HG02938 (cell line): ENCODE data around the gene EMSY.
"Not testable (repeated sequence)": the region's sequence is repeated elsewhere in the genome, so short reads cannot be mapped to it uniquely, and the experiment has no call there.

ENCODE experiments used
- ATAC-seq: cut with Tn5 transposase; IDR thresholded peaks from one replicate; pipeline ENCODE4 v1.9.1; 2021; ENCODE audit warnings: mild to moderate bottlenecking, moderate library complexity; ENCODE audit not compliant: unreplicated experiment

The EMSY gene

DNA sequence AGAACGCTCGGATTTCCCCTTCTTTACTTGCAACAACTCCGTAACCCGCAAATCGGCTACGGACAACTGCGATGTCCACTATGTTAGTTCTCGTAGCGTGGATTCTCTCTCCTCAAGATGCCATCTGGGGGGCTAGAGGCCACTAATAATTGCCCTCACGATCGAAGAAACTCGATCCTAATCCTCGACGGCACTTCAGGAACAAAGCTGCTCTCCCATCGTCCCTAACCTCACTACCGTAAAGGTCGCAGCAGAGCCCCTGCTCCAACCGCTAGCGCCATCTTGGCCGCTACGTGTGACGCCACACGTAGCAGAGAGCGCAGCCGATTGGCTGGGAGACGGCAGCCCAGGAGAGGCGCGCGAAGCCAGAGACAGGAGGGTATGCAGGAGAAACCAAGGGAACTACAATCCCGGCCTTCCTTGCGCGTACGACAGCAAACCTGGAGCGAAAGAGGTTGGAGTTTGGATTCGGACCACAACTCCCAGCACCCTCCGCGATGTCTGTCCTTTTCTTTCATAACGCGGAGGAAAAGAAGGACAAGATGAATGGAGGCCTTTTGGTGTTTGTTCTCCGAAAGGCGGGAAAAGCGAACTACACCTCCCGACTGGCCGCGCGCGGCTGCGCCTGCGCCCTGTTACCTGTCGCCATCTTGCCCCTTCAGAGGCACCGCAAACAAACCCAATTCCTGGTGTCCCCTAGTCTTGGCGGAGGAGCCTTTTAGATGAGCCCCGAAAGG is at the start of gene EMSY:
EMSY (plus strand) TSS at position 635 of the 737 bp plus-strand sequence. CDS start 1,921 bp downstream, outside the sequence.
- ATAC-seq, result peak; percentile 94

DNA sequence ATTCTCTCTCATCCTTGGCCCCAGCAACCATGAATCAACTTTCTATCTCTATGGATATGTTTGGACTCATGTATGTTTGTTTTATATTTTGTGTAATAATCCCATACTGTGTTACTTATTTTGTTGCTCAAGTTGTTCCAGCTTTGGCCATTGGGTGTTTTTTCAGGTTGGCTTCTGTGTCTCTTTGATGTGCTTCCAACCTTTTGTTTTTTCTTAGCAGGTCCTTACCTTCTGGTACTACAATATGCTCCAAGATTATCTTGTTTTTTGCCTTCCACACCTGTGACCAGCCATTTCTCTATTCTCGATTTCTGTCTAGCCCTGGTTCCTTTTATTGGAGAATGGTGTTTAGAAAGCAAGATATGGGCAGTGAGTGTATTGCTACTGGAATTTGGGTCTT is 49.5 kb upstream of the EMSY start:
- ATAC-seq, result no peak

DNA sequence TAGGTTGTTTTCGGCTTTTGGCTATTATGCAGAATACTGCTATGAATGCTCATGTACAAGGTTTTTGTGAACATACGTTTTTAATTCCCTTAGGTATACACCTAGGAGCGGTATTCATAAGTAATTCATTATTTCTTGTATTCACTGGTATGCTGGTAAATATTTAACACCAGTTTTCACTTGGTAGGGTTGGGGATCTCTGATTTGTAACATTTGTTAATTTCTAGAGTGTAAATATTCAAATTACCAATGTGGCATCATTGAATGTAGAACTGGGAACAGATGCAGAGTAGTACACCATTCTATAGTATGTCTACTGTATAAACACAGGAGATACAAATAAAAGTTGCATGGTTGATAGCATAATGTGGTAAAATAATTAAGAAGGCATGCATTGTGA is 47.4 kb upstream of the EMSY start:
- ATAC-seq, result no peak

- ATAC-seq, result no peak
Measured at GRCh38 chr11:76400967-76401366, 43.9 kb upstream of the EMSY start.

GRCh38 chr11:76401484-76401883 is 43.3 kb upstream of the EMSY start:
- not testable (repeated sequence) for ATAC-seq

GRCh38 chr11:76406359-76406758 is 38.5 kb upstream of the EMSY start:
- ATAC-seq, result no peak

GRCh38 chr11:76408171-76408965 is 36.5 kb upstream of the EMSY start:
- ATAC-seq, result no peak

DNA sequence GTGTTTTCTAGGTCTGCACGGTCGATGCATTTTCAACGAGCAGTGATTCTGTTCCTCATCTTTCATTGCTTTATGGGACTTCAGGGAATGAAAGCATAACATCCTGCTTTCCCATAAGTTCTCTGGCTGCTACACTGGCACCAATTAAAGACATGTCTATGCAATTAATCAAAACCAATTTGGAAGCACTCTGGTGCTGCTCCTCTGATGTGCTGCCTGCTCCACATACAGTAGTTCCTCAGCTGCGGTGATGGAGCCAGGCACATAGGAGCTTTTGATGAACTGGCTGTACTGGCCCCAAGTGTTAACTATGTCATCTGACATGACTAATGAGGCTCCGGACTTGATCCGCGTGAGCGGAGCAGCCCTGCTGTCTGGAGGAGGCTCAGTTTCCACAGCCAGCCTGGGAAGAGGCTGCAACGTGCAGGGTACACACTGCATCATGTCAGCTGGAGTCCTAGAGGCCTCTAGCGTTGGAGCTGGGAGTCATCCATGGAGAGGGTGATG is 33.9 kb upstream of the EMSY start:
- ATAC-seq, result no peak

- no peak for ATAC-seq
Measured at GRCh38 chr11:76415073-76415472, 29.7 kb upstream of the EMSY start.

- ATAC-seq, result no peak
Measured at GRCh38 chr11:76419896-76420295, 24.9 kb upstream of the EMSY start.

DNA sequence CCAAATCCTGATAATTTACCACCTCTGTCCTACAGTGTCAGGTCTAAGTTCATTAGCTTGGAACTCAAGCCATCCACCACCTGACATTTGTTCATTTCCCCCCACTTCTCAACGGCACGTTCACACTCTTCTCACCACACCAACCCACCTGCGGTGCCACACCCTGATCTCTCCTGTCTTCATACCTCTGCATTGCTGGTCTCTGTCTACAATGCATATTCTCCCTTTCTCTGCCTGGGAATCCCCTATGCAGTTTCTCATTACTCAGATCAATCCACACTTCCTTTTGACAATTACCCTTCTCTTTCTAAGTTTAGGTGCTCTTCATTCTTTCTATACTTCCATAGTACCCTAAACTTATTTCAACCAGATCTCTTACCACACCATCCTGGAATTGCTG is 20.4 kb upstream of the EMSY start:
- peak; percentile 54 for ATAC-seq

GRCh38 chr11:76424891-76425290 is 19.9 kb upstream of the EMSY start:
- ATAC-seq, result no peak

DNA sequence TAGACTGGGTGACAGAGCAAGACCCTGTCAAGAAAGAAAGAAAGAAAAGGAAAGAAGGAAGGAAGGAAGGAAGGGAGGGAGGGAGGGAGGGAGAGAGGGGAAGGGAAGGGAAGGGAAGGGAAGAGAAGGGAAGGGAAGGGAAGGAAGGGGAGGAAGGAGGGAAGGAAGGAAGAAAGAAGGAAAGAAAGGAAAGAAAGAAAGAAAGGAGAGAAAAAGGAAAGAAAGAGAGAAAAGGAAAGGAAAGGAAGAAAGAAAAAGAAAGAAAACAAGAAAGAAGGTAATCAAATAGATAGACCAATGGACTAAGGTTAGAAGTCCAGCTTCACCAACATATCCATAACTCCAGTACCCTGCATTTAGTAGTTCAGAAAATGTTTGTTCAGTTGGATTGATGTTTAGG is 18.2 kb upstream of the EMSY start:
- no peak for ATAC-seq

- no peak for ATAC-seq
Measured at GRCh38 chr11:76436020-76436419, 8.8 kb upstream of the EMSY start.

GRCh38 chr11:76443268-76443980 is 1.4 kb upstream of the EMSY start:
- ATAC-seq, result no peak

DNA sequence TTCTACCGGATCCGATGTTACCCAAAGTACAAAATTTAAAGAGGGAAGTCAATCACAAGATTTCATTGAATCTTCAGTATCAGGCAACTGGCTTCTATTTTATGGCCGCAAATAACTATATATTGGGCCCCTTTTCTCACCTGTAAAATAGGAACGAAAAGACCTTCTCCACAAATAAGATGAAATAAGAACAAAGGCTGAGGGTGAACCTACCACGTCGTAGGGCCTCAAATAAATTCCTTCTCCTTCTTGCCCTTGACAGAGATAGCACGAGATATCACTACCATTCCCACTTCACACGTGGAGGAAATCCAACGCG is 794 bp upstream of the EMSY start:
- ATAC-seq, result no peak

- ATAC-seq, result peak; percentile 26
Measured at GRCh38 chr11:76445121-76446084, 585 bp downstream of the EMSY start.

- ATAC-seq, result no peak
Measured at GRCh38 chr11:76448506-76448905, 3.7 kb downstream of the EMSY start.

DNA sequence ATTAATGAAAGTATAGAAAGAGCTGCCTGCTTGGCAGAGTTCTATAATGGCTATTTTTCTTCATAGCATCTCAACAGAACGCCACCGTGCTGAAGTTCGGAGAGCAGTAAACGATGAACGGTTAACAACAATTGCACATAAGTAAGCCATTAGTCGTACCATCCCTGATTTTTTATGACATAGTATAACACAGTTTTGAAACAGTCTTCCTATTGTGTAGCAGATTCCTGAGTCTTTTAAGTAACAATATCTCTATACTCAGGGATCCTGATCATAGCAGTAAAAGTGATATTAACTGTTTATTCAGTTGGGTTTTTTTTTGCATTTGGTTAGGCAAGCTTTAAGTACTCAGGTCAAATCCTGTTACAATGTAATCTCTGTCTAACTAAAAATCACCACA is 8.4 kb downstream of the EMSY start:
- no peak for ATAC-seq

- no peak for ATAC-seq
Measured at GRCh38 chr11:76455331-76455730, 10.5 kb downstream of the EMSY start.
